ENCODE results near the gene COL4A1.

The COL4A1 gene

DNA sequence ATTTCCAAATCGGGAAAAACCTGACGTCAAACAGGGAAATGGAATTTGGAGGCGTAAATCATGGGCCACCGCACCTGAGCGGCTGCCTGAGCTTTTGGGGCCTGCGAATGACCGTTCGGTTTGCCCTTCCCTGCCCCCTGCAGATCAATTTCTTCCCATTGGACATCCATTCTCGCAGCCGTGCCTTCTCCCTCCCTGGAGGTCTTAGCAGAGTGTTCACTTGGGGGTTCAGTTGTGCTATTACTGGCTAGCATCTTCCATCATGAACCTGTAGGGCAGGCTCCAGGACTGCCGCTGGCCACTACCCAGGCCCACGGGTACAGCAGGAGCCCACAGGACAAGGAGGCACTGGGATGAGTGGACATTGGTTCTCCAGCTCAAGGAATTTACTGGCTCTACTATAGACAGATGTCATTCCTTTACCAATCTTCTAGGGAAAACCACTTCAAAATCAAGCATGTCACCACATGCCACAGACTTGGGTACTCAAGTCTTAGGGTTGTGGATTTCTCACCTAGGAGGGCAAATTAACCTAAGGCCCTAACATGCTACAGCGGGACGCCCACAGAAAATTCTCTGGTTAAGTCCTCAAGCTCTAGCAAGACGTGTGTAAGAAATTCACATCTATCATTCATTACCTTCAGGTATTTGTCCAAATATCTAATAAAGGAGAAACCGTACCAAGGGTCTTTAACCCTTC is 75.5 kb downstream of the COL4A1 start:
- DNase-seq = no peak

DNA sequence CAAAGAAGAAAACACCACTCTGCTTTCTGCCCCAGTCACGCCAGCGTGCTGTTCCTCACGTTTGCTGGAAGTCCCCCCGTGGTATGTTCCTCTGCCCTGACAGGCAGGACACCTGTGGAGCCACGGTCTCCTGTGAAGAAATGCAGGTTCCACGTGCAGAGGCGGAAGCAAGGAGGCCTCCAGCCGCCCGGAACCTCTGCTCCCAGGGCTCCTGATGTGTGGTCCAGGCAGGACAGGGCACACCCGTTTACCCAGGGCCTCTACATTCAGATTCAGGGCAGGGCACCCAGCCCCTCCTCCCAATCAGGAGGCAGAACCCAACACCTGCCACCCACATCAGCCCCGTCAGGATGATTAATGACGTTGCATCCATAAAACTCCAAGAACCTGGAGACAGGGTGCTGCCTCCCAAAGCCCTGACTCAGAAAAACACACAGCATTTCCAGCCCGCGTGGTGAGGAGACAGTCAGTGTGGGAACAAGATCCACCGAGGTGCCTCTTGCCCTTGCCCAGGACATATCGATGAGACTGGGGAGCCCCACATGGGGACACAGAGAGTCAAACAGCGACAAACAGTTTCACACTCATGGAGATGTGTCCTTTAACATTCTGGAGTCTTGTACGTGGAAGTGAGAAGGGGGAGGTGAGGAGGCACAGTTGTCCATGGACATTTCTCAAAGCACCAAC is 76.2 kb downstream of the COL4A1 start:
- DNase-seq = no peak

DNA sequence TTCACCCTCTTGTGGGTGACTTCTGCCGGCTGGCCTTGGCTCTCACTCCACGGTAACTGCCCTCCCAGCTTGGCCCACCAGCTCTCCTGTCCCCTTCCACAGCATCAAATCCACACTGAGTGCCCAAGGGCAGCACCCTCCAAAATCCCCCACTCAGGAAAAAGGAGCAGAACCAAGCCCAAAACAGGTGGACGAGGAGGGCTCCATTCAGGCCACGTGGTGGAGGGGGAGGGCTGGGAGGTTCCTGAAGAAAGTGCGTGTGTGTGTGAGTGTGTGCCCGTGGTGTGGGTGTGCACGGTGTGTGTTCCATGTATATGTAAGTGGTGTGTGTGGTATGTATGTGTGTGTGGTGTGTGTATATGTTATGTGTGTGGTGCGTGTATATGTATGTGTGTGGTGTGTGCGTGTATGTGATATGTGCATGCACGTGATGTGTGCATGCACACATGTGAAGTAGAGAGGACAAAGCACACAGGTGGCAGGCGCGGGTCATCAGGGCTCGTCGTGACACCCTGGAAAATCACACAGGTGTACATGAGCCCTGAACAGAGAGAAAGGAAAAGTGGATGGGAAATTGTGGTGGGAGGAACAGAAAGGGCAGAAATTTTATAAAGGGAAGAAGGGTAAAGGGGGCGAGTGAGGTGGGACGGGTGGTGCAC is 76.9 kb downstream of the COL4A1 start:
- no peak for DNase-seq

DNA sequence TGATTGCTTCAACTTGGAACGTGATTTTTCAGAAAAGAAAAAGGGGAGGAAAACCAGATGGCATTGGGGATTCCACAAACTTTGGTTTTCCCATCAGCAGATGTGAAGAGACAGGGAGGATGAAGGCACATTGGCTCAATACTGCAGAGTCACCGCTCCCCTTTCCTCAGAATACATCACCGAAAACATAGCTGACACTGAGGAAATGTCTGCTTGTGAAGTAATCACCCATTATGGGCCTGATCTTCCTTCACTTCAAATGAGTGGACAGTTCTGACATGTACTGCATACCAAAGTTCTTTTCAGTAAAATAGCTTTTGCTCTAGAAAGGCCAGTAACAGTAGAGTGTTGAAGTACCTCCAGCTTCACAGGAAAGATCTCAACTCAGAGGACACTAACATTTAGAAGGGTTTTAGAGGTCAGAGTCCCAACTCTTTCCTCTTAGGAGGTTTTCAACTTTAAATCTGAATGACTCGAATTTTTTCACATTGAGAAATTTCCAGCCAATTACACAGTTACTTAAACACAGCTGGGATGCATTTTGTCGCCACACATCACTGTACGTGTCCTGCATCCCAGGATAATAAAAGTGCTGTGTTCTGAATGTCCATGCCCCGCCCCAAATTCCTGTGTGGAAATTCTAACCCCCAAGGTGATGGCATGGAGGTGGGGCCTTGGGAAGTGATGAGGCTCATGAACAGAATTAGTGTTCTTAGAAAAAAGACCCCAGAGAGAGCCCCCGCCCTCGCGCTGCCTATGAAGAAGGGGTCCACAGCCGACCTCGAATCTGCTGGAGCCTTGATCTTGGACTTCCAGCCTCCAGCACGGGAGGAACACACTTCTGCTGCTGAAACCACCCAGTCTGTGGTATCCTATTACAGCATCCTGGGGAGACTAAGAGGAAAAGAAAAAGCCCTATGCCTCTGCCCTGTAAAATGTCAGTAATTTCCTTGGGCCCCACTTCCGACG is 77.7 kb downstream of the COL4A1 start:
- DNase-seq = no peak

DNA sequence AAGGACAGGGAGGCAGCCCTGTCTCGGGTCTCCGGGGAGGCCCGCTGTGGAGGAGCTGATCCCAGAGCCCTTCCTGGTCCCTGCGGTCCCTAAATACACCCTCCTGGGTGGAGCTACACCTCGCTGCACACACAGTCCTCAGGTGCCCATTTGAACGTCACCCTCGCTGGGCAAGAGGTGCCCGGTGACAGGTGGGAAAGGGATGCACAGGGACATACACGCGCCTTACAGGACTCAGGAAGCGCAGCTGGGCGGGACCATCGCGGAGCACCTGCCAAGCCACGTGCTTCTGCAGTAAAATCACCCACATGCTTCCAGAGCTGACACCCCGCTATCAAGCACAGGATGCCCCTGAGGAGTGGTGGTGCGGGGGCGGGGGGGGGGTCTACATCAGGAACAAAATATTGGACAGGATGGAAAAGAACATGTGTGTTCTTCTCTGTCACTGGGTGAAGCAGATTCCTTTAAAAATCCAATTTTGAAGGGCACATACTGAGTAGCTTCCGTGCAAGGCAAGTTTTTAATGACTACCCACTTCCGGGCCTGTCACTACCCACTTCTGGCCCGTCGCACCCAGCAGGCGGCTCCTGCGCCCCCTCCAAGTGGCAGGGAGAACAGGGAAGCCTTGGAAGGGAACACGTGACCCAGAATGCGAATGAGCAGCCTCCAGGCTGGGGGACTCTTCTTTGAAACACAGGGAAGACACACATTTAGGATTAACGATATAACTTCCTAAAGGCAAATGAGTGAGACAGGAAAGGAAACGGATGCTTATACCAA is 78.9 kb downstream of the COL4A1 start:
- no peak for DNase-seq

DNA sequence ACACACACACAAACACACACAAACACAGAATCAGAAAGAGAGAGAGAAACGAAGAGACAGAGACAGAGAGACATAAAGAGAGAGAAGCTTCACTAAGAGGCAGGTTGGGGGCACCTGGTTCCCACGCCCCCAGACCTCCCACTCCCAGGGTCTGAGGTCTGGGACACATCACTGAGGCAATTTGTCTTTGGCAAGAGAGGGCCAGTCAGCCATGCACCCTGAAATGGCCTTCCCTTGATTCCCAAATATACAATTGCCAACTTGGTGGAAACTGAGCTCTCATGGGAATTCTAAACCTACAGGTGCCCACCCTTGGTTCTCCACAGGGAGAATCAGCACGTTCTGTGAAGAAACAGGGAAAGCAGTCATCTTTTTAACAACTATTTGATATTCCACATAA is 79.5 kb downstream of the COL4A1 start:
- DNase-seq = no peak

DNA sequence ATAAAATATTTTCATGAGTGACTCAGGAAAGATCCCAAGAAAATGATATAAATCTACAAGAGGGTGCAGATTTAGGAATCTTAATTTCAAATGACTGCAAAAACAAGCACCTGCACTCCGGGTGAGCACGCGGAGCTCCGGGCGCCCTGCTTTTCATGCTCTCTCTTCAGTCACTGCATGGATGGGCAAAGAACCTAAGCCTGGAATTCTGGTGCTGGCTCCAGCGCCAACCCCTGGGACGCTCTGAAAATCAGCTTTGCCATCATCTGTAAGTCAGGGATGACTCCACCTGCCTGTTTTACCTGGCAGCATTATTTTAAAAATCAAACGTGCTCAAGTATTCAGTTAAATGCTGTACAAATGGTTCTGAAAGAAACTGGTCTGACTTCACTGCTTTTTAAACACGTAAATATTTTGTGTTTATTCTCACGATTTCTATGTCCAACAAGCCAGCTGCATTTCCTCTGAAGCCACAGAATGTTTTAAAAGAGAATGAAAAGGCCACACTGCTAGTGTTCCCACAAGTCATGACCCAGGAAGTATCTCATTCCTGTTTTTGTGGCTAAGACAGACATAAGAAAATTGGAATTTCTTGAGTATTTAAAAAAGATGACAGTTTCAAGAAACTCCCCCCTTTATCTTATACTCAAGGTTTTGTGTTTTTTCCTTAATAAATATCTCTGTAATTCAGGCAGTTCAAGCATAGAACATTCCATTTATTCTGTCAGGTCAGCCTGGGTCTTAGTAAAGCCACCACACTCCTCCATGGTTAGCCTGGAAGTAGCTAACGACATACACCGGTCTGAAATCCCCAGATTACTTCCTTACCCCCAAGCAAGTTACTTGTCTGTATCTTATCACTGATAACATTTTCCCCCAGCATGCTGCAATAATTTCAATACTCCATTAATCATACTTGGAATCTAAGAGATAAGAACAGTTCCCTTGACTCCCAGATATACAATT is 81.1 kb downstream of the COL4A1 start:
- no peak for DNase-seq

DNA sequence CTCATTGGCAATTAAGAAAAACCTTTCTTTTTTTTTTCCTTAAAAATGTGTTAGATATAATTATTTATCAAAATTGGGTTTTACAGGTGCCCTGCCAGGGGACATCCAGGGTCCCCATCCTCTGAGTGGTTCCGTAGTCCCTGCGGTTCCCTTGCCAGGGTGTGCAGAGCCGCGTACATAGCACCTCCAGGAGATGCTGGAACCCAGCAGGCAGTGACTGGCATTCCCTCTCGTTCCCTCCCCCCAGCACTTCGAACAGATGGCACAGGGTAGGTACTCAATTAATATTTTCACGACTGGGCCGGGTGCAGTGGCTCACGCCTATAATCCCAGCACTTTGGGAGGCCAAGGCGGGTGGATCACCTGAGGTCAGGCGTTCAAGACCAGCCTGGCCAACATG is 82.0 kb downstream of the COL4A1 start:
- no peak for DNase-seq

DNA sequence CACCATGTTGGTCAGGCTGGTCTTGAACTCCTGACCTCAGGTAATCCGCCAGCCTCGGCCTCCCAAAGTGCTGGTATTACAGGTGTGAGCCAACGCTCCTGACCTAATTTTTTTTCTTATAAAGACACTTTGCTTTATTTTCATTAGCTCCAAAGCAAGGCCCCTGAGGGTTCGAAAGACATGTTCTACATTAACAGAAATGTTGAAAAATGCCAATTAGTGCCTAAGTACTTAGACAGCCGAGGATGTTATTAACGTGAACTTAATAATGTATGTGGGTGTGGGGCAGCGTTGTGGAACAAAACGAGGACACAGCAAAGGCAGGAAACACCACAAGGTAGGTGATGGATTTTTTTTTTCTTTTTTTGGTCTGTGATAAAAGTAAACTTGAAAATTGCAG is 82.4 kb downstream of the COL4A1 start:
- no peak for DNase-seq

DNA sequence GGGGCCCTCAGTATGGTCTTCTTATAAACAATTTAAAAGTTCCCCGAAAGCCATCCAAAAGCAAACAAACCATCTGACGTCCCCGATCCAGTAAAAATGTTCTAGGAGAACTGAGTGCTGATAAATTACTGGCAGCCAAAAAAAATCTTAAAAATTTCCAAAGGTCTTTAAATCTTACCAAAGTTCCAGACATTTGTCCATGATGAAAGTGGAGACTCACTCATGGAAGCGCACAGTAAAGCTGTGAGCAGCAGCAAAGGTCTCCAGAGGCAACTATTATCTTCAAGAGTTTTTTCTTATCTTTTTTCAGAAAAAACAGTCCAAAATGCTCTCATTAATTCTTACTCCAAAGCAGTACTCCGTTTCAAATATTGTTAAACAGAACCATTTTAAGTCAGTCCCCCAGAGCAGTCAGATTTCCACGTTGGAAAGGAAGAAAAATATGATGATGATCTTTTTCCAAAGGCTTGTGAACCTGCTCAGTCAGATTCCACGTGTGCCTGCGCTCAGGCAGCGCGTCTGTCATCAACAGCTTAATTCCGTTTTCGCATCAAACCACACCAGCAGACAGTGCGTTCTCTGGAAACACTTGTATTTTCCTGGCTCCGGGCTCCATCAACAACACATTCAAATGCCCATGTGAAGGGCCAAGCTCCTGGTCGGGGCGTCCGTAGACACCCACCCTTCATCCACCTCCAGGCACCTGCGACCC is 85.4 kb downstream of the COL4A1 start:
- DNase-seq = no peak

DNA sequence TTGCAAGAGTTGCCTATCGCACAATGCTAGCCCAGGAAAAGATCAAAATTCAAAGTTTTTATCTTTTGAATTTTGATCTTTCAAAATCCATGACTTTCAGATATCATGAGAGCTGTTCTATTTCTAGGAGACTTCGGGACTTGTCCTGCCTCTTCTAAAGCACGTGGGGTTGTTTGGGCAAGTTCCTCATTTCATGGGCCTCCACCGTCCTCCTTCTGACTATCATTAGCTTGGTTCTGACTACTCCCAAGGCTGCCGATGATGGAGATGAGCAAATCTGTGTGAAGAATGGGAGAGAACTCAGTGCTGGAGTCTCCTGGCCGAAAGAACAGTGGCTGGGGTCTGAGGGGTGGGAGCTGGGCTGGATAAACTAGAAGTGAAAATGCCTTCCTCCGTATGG is 86.5 kb downstream of the COL4A1 start:
- DNase-seq = no peak

DNA sequence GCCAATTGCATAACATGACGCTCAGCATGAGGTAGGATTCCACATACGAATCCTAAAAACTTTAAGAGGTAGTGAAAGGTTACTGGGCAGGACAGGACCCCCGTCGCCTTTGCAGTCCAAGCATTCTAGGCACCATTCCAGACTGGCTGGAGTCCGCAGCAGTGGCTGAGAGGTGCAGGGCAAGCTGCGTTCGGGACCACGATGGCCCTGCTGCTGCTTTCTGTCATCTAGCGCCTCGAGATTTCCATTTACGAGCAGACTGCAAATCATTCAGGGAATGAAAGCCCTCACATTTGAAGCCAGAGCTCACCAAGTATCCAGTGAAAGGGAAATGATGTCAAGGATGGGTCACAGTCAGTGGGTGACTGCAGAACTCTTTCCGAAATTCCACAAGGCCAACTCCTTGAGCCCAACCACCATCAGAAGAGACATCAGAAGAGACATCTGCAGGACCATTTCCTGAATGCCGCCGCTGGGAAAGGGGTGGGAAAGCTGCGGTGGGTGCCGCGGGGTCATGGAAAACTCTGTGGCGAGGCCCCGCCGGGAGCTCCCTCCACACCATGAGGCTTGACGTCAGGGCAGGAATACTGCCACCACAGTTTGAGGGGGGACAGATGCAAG is 88.3 kb downstream of the COL4A1 start:
- DNase-seq = no peak

DNA sequence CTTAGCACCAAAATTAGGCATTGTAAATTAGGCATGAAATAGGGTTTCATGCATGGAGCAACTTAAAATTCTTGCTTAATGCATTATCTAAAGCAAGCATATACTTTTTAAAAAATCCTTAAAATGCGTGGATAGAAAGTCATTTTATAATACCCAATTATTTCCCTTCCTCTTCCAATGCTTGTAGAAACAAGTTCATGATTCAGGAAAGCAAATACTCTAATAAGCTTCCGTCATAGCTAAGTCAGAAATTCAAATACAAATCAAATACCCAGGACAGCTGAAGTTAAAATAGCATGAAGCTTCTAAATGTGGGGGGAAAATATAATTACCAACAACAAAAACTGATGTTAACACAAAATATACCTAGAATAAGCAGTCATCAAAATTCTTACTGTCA is 89.1 kb downstream of the COL4A1 start:
- DNase-seq = no peak

DNA sequence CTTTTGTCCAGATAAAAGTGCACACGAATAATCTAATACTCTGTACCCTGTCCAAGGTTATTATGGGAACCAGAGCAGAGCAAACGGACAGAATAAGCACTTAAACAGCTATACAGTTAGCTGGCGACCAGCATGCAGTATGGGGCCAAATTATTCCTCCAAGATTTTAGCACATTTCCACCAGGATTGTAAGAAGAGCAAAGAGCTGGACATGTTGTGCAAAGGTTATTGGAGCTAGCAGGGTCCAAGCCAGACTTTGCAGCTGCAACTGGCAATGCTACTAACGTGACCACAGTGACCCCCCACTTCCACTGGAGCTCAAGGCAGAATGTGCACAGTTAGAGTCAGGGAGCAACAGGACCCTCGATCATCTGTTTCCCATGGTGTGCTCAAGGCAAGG is 89.9 kb downstream of the COL4A1 start:
- DNase-seq = no peak

DNA sequence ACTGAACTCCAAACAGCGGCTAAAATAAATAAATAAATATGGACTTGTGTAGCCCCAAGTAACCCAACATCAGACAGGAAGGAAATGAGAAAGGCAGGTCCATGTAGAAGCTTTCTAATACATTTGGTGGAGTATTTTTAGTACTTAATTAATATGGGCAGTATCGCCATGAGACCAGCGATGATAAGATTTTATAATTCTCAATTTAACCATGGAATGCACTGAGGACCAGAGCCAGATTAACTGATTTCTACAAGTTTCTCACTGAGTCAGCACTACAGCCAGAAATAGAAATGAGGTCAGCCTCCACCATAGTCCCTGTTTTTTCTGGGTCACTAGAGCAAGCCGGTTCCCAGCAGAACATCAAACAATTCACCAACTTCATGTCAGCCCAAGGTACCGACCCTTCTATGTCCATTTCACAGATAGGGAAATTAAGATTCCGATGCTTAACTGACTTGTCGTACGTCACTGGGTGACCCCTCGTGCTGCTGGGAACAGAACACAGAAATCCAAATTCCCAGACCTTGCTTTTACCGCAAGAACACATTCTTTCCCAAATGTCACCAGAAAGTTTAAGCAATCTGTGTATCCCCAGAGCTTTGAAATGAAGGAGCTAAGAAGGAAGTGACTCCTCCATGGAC is 90.4 kb downstream of the COL4A1 start:
- no peak for DNase-seq

DNA sequence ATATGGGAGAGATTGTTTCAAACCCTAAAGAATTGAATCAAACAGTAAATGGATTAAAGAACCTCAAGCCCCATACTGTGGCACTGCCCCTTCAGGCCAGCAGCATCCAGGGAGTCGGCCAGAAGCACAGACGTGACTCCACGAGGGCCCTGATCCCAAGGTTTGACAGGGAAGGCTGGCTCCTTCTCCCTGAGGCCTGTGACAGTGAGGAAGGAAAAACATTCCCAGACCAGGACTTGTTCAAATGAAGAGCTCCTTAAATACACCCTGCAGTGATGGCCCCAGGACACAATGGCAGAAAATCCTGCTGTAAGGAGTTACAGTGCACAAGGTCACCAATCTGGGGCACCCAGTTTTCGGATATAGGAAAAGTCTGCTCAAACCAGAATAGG is 91.0 kb downstream of the COL4A1 start:
- no peak for DNase-seq

DNA sequence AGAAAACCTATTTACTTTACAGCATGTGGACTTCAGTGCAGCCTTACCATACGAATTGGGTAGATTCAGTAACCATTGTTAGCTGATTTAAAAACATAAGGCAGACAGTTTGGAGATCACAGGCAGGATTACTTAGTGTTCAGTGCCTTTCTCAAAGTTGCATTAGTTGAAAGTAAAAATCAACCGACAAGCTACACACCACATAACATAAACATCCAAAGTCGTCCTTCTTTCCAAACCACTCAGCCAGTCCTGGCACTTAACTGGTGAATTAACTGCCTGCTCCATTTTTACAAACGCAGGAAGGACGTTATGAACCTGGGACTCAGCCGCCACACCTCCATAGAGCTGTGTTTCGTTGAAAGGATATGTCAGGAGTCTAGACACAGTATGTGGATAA is 91.4 kb downstream of the COL4A1 start:
- DNase-seq = no peak

DNA sequence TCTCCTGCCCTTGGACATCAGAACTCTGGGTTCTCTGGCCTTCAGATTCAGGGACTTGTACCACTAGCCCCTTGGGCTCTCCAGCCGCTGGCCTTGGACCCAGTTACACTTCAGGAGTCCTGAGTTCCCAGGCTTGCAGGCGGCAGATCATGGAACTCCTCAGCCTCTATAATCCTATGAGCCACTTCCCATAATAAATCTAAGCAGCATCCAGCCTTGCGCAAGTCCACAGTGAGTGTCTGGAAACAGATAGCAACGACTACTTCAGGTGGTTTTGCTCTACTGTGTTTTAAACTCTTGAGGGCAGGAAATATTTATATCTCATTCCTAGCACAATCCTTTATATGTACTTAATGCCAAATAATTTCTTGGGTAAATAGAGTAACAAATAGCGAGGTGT is 92.3 kb downstream of the COL4A1 start:
- DNase-seq = no peak

DNA sequence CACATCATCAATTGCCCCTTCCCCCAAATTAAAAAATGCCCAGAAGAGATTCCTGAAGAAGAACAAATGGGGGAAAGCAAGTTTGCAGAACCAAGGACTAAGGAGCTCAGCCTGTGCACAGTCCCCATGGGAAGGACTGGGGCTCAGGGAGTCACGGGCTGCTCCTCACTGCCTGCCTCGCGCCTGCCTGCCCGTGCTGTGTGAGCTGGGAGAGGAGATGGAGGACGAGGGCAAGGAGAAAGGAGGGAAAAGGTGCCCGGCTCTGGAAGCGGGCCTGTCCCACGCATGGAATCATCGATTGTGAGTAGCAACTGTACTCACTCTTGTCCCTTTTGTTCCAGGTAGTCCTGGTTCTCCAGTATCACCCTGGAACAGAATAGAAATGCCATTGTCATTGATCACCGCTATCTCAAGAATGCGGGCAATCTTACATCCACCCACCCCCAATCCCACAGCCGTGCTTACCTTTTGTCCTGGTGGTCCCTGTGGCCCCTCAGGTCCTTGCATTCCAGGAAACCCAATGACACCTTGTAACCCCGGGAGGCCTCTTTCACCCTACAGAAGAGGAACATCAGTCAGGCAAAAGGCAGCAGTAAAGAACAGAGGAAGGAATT is 93.4 kb downstream of the COL4A1 start:
- DNase-seq = no peak

All from NCI-H2171 treated with DMSO at 0.1 percent for 48 hours (cell line).